KMS-11 (cell line): ENCODE results near the gene TLN1.

Source experiments
- H2AFZ ChIP-seq: fragments of 200-600 bp; sonication (generic); 2 replicates; pipeline ENCODE4 v1.6.1; 2016; ENCODE audit warnings: antibody characterized with exemption, mixed run types, low read depth
- H3K27ac ChIP-seq: fragments of 200-600 bp; sonication (generic); 2 replicates; pipeline ENCODE4 v1.6.1; 2016; ENCODE audit warnings: mild to moderate bottlenecking, mixed run types
- H3K27me3 ChIP-seq: fragments of 200-600 bp; sonication (generic); 2 replicates; pipeline ENCODE4 v1.6.1; 2017; ENCODE audit warnings: mild to moderate bottlenecking, low read depth, mixed run types, moderate library complexity; ENCODE audit not compliant: insufficient read depth
- H3K36me3 ChIP-seq: fragments of 200-600 bp; sonication (generic); 2 replicates; pipeline ENCODE4 v1.6.1; 2017; ENCODE audit warnings: mild to moderate bottlenecking, mixed run types; ENCODE audit not compliant: insufficient read depth
- H3K4me1 ChIP-seq: fragments of 200-600 bp; sonication (generic); 2 replicates; pipeline ENCODE4 v1.6.1; 2016; ENCODE audit warnings: mild to moderate bottlenecking, low read depth, mixed run types; ENCODE audit not compliant: poor library complexity, severe bottlenecking
- H3K4me2 ChIP-seq: fragments of 200-600 bp; sonication (generic); 2 replicates; pipeline ENCODE4 v1.7.0; 2016; ENCODE audit warnings: mild to moderate bottlenecking, mixed run types
- H3K4me3 ChIP-seq: fragments of 200-600 bp; sonication (generic); IDR thresholded peaks from 2 replicates; pipeline ENCODE4 v1.6.1; 2017; ENCODE audit warnings: low read depth, low read length, mixed read lengths; ENCODE audit not compliant: insufficient read depth
- H3K79me2 ChIP-seq: fragments of 200-600 bp; sonication (generic); 2 replicates; pipeline ENCODE4 v1.6.1; 2016; ENCODE audit warnings: low read depth, mixed run types; ENCODE audit not compliant: insufficient read depth
- H3K9ac ChIP-seq: fragments of 200-600 bp; sonication (generic); 2 replicates; pipeline ENCODE4 v1.6.1; 2016; ENCODE audit warnings: mild to moderate bottlenecking, mixed run types
- H4K20me1 ChIP-seq: fragments of 200-600 bp; sonication (generic); 2 replicates; pipeline ENCODE4 v1.6.1; 2016; ENCODE audit warnings: mild to moderate bottlenecking, mixed run types; ENCODE audit not compliant: insufficient read depth
- CTCF ChIP-seq: fragments of 200-600 bp; sonication (generic); conservative IDR thresholded peaks from 2 replicates; pipeline ENCODE4 v1.6.1; 2017; ENCODE audit warnings: low read depth, mild to moderate bottlenecking, antibody characterized with exemption, low read length, moderate library complexity, mixed read lengths

TLN1 gene

GRCh38 chr9:35687972-35688557 lies 43.9 kb downstream of the TLN1 start:
- no peaks in the 10 kb centered on the region for H3K4me1 ChIP-seq
- H4K20me1 ChIP-seq = no peaks in the 10 kb centered on the region
- TF ChIP-seq CTCF = no peak
- no peak overlapping the region for H3K4me2 ChIP-seq
- no peak overlapping the region for H3K9ac ChIP-seq
- H2AFZ ChIP-seq = no peak overlapping the region
- no peaks in the 10 kb centered on the region for H3K79me2 ChIP-seq
- no peaks in the 10 kb centered on the region for H3K27me3 ChIP-seq
- H3K4me3 ChIP-seq = no peak overlapping the region
- H3K27ac ChIP-seq = no peak overlapping the region
- H3K36me3 ChIP-seq = no peaks in the 10 kb centered on the region

GRCh38 chr9:35687306-35687705 lies 44.7 kb downstream of the TLN1 start:
- H3K4me2 ChIP-seq = no peak overlapping the region
- H2AFZ ChIP-seq = no peak overlapping the region
- H3K36me3 ChIP-seq = no peaks in the 10 kb centered on the region

GRCh38 chr9:35686222-35687203 lies 45.5 kb downstream of the TLN1 start:
- no peaks in the 10 kb centered on the region for H3K27me3 ChIP-seq
- H3K9ac ChIP-seq = no peak overlapping the region
- no peak overlapping the region for H3K4me3 ChIP-seq
- no peak for TF ChIP-seq CTCF
- H3K4me1 ChIP-seq = no peaks in the 10 kb centered on the region
- no peaks in the 10 kb centered on the region for H3K36me3 ChIP-seq
- no peaks in the 10 kb centered on the region for H4K20me1 ChIP-seq
- no peak overlapping the region for H2AFZ ChIP-seq
- H3K79me2 ChIP-seq = no peaks in the 10 kb centered on the region
- no peak overlapping the region for H3K4me2 ChIP-seq
- no peak overlapping the region for H3K27ac ChIP-seq

More at GRCh38 chr9:35687306-35687705, 44.7 kb downstream of the TLN1 start:
- H3K27me3 ChIP-seq = no peaks in the 10 kb centered on the region
- H3K4me1 ChIP-seq = no peaks in the 10 kb centered on the region
- no peak for TF ChIP-seq CTCF
- H3K79me2 ChIP-seq = no peaks in the 10 kb centered on the region
- H3K27ac ChIP-seq = no peak overlapping the region
- H4K20me1 ChIP-seq = no peaks in the 10 kb centered on the region
- no peak overlapping the region for H3K4me3 ChIP-seq
- H3K9ac ChIP-seq = no peak overlapping the region

- Histone ChIP-seq H3K27me3 (no peaks in the 10 kb centered on the region), H3K4me2 (no peak overlapping the region), H3K4me3 (no peak overlapping the region), H3K79me2 (no peaks in the 10 kb centered on the region), H3K27ac (no peak overlapping the region), H4K20me1 (no peaks in the 10 kb centered on the region), H3K36me3 (no peaks in the 10 kb centered on the region), H3K4me1 (no peaks in the 10 kb centered on the region), H3K9ac (no peak overlapping the region), H2AFZ (no peak overlapping the region)
- no peak for TF ChIP-seq CTCF
These were observed 46.5 kb downstream of the TLN1 start for GRCh38 chr9:35685506-35685905.
